WTC11 (cell line): ENCODE data around the gene AKR1A1. TPM values are rescaled to one million over a fixed set of nuclear protein-coding genes. Genes with fewer than 3 reads are reported as not detected.

Source experiments
- GABPB1 ChIP-seq: sonication (generic); formaldehyde crosslinking; IDR thresholded peaks from 2 replicates; pipeline ENCODE4 v1.8.1; 2023; ENCODE audit warnings: mild to moderate bottlenecking, missing genetic modification reagents
- MYBL2 ChIP-seq: sonication (generic); formaldehyde crosslinking; IDR thresholded peaks from 2 replicates; pipeline ENCODE4 v1.8.1; 2023; ENCODE audit warnings: mild to moderate bottlenecking, moderate library complexity, missing genetic modification reagents
- ZNF396 ChIP-seq: fragments of 250-450 bp; sonication (Bioruptor Pico); IDR thresholded peaks from 2 replicates; pipeline ENCODE4 v1.8.0; 2021; ENCODE audit warnings: mild to moderate bottlenecking, moderate library complexity, borderline replicate concordance
- total RNA-seq: library from RNA; stranded (reverse); gene quantifications from 3 replicates; pipeline ENCODE4 v1.2.3, GENCODE V29; 2021
- TF ChIP-seq, protein P1 (sequence below): sonication (generic); formaldehyde crosslinking; IDR thresholded peaks from 2 replicates; pipeline ENCODE4 v1.8.0; 2022; ENCODE audit warnings: missing genetic modification reagents
- TF ChIP-seq, protein P2 (sequence below): fragments of 250-450 bp; sonication (Bioruptor Pico); IDR thresholded peaks from 2 replicates; pipeline ENCODE4 v1.8.0; 2021; ENCODE audit warnings: mild to moderate bottlenecking

The AKR1A1 gene
- total RNA-seq, 1 experiment from 2014 or later, result 338 TPM

DNA sequence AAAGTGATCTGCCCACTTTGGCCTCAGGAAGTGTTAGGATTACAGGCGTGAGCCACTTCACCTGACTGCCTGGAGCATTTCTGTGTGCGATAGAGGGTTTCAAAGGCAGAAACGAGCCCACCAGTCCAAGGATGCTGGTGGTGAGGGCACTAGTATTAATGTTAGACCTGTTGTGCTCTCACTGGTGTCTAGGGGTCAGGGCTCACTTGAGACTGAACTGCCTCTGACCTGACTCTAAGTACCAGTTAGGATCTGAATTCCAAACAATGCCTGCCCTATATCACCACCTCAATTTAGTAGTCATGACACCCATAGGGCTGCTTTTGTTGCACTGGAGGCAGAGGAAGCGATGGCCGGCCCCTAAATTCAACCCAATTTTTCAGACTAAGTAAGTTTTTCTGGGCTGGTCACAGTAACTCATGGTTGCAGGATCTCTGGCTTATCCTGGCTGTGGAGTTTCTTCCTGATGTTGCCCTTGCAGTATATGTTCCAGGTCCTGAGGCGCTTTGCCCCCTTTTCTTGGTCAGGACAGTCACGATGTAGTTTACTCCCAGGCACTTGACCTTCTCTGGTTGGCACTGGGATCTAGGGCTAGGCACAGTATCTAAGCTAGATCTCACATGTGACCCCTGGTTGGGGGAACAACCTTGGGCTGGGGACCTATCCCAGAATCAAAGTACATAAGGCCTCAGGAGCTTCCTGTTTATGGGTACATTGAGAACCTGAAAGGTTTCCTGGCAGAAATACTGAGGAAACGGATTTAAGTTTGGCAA is 68.7 kb downstream of the AKR1A1 start (continued):
- TF ChIP-seq, protein P1, sequence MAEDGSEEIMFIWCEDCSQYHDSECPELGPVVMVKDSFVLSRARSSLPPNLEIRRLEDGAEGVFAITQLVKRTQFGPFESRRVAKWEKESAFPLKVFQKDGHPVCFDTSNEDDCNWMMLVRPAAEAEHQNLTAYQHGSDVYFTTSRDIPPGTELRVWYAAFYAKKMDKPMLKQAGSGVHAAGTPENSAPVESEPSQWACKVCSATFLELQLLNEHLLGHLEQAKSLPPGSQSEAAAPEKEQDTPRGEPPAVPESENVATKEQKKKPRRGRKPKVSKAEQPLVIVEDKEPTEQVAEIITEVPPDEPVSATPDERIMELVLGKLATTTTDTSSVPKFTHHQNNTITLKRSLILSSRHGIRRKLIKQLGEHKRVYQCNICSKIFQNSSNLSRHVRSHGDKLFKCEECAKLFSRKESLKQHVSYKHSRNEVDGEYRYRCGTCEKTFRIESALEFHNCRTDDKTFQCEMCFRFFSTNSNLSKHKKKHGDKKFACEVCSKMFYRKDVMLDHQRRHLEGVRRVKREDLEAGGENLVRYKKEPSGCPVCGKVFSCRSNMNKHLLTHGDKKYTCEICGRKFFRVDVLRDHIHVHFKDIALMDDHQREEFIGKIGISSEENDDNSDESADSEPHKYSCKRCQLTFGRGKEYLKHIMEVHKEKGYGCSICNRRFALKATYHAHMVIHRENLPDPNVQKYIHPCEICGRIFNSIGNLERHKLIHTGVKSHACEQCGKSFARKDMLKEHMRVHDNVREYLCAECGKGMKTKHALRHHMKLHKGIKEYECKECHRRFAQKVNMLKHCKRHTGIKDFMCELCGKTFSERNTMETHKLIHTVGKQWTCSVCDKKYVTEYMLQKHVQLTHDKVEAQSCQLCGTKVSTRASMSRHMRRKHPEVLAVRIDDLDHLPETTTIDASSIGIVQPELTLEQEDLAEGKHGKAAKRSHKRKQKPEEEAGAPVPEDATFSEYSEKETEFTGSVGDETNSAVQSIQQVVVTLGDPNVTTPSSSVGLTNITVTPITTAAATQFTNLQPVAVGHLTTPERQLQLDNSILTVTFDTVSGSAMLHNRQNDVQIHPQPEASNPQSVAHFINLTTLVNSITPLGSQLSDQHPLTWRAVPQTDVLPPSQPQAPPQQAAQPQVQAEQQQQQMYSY, result no peak
- TF ChIP-seq GABPB1, result no peak
- TF ChIP-seq ZNF396 (CRISPR knock-in tag), result no peak
- TF ChIP-seq, protein P2, sequence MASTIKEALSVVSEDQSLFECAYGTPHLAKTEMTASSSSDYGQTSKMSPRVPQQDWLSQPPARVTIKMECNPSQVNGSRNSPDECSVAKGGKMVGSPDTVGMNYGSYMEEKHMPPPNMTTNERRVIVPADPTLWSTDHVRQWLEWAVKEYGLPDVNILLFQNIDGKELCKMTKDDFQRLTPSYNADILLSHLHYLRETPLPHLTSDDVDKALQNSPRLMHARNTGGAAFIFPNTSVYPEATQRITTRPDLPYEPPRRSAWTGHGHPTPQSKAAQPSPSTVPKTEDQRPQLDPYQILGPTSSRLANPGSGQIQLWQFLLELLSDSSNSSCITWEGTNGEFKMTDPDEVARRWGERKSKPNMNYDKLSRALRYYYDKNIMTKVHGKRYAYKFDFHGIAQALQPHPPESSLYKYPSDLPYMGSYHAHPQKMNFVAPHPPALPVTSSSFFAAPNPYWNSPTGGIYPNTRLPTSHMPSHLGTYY (CRISPR knock-in tag), result no peak; the same call in 1 of the 2 replicates
- no peak for TF ChIP-seq MYBL2 (CRISPR knock-in tag)
- TF ChIP-seq, all 79 proteins: peak for 4

Other genes with a start within 250 kb of the AKR1A1 start
- gene HPDL, start 223.9 kb upstream of the AKR1A1 start, total RNA-seq, result 24.9 to 44.0 TPM (median 27.8 TPM) in 3 replicates
- gene TOE1, start 210.7 kb upstream of the AKR1A1 start, total RNA-seq, result 7.4 to 10.9 TPM (median 10.0 TPM) in 3 replicates
- gene MUTYH, start 210.4 kb upstream of the AKR1A1 start, total RNA-seq, result 58.3 to 67.2 TPM (median 65.7 TPM) in 3 replicates
- gene TESK2, start 59.7 kb upstream of the AKR1A1 start, total RNA-seq, result 13.1 to 14.2 TPM (median 13.3 TPM) in 3 replicates
- 1.9 to 3.6 TPM (median 2.1 TPM) in 3 replicates for gene CCDC163, start 50.8 kb upstream of the AKR1A1 start, total RNA-seq
- 8.4 to 10.1 TPM (median 8.5 TPM) in 3 replicates for gene MMACHC, start 50.5 kb upstream of the AKR1A1 start, total RNA-seq
- 1,102 to 1,197 TPM (median 1,130 TPM) in 3 replicates for gene PRDX1, start 28.9 kb upstream of the AKR1A1 start, total RNA-seq
- 488 to 535 TPM (median 489 TPM) in 3 replicates for gene NASP, start 33.2 kb downstream of the AKR1A1 start, total RNA-seq
- gene CCDC17, start 73.2 kb downstream of the AKR1A1 start, total RNA-seq, result 2.1 to 3.5 TPM (median 2.4 TPM) in 3 replicates
- 123 to 126 TPM (median 126 TPM) in 3 replicates for gene GPBP1L1, start 135.7 kb downstream of the AKR1A1 start, total RNA-seq
- 37.5 to 44.9 TPM (median 40.9 TPM) in 3 replicates for gene TMEM69, start 137.4 kb downstream of the AKR1A1 start, total RNA-seq
- 6.3 to 8.3 TPM (median 7.4 TPM) in 3 replicates for gene IPP, start 199.8 kb downstream of the AKR1A1 start, total RNA-seq